Mesenteric fat pad (tissue), 1 donor: ENCODE results near the gene VPREB3. TPM values are rescaled to one million over a fixed set of nuclear protein-coding genes. Genes with fewer than 3 reads are reported as not detected.

Experiments
- DNase-seq: peaks from one replicate; pipeline ENCODE4 v3.0.0-alpha.2; 2020; ENCODE audit warnings: low spot score
- long read RNA-seq: library from polyadenylated mRNA; unstranded; transcript quantifications from one replicate; pipeline ENCODE4 v2.0.0, GENCODE V29; 2020
- total RNA-seq: library from RNA; stranded (reverse); fragmentation: NEBNext Ultra II Directional; extraction: Animal tissue kit (Norgen Biotek cat#: 25700); gene quantifications from one replicate; pipeline ENCODE4 v1.2.1, GENCODE V29; 2021
- donor health status: DM: yes; HTN: yes; CAD: no.

Gene VPREB3, protein sequence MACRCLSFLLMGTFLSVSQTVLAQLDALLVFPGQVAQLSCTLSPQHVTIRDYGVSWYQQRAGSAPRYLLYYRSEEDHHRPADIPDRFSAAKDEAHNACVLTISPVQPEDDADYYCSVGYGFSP
- not detected for total RNA-seq
- long read RNA-seq = 0 reads

- no peak for DNase-seq
Observed at GRCh38 chr22:23754220-23754919, at the start of gene VPREB3. TSS of gene VPREB3 (minus strand) at chr22:23754425. CDS start at chr22:23754363, 62 bp downstream.

DNA sequence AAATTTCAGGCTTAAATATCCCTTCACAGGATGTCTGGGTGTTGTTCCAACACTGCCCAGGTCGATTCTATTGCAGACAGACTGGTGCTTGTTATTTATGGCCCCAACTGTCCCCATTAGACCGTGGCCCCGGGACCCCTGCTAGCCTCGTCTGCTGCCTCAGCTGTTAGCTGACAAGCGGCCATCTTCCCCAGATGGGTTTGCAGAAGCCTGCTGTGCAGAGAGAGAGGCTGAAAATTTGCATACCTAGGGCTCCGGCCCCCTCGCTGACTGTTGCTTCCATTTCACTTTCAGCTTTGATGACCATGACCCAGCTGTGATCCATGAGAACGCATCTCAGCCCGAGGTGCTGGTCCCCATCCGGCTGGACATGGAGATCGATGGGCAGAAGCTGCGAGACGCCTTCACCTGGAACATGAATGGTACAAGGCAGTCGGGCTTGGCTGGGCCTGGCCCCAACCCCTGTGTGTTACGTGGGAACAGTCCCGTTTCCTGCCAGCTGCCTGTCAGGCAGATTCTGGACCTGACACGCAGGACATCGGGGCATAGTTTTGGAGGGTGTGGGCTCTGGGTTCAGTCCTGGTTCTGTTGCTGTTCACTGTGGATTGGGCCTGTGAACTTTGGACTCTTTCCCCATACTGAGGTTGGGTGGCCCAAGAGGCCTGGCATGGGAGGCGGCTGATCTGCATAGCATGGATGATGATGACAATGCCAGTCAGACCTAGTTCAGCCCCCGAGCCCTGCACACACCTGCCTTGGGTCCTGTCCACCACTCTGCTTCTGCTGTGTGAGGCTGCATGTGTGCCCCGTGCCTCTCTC is 49.0 kb upstream of the VPREB3 start:
- no peak for DNase-seq

- no peak for DNase-seq
Observed at GRCh38 chr22:23801886-23802377, 47.7 kb upstream of the VPREB3 start.

DNA sequence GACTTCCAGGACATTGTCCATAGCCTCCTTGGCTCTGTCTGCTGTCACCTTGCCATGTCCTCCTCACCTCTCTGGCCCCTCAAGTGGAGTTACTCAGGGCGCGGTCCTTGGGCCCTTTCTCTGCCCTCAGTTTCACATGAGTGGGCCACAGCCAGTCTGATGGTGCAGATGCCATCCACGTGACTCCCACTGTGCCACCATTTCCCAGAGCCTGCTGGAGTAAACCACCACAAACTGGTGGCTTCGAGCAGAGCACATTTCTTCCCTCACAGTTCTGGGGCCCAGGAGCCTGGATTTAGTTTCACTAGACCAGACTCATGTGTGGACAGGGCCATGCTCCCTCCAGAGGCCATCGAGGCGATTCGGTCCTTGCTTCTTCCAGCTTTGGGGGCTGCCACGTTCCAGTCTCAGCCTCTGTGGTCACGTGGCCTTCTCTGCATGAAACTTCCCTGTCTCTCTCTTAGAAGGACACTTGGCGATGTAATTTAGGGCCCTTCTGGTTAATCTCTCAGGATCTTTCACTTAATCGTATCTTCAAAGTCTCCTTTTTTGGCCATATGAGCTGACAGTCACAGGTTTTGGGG is 47.1 kb upstream of the VPREB3 start:
- no peak for DNase-seq

- DNase-seq = no peak
Observed at GRCh38 chr22:23800297-23801237, 46.3 kb upstream of the VPREB3 start.

GRCh38 chr22:23796461-23796860 is 42.2 kb upstream of the VPREB3 start:
- no peak for DNase-seq

GRCh38 chr22:23793326-23793725 is 39.1 kb upstream of the VPREB3 start:
- DNase-seq = no peak

DNA sequence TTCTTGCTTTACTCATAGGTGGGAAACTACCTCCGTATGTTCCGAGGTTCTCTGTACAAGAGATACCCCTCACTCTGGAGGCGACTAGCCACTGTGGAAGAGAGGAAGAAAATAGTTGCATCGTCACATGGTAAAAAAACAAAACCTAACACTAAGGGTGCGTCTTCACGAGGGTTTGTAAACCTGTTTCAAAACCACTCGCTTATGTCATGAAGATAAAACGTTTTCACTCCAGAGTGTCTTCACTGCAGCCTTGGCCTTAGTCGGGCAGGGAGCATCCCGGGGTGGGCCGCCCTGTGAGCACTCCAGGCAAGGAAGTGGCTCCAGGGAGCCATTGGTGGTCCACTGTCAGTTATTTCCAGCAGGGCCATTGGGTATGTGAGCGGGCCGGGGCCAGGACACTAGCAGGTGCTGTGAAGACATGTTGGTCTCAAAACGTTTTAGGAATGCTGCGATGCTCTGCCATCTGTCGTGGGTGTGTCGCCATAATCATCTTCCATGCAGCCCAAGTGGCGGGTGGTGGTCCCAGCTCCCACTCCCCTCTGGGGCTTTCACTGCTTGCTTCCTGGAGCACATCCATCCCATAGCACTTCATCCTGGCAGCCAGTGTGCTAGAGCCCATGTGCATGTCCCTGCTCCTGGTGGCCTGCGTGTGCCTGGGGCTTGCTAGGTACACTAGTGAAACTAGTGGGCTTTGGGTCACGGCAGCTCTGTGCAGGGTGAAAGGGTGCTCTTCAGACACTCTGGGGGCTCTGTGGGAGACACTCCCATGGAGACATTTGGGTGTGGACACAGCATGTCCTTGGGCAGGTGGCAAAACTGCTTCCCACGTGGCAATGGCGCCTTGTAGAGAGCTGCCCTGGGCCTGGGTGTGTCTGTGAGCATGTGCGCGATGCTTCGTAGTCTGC is 37.8 kb upstream of the VPREB3 start:
- DNase-seq = no peak

GRCh38 chr22:23790819-23791737 is 36.9 kb upstream of the VPREB3 start:
- no peak for DNase-seq

- DNase-seq = no peak
Observed at GRCh38 chr22:23789638-23790037, 35.4 kb upstream of the VPREB3 start.

- no peak for DNase-seq
Observed at GRCh38 chr22:23789121-23789520, 34.9 kb upstream of the VPREB3 start.

DNA sequence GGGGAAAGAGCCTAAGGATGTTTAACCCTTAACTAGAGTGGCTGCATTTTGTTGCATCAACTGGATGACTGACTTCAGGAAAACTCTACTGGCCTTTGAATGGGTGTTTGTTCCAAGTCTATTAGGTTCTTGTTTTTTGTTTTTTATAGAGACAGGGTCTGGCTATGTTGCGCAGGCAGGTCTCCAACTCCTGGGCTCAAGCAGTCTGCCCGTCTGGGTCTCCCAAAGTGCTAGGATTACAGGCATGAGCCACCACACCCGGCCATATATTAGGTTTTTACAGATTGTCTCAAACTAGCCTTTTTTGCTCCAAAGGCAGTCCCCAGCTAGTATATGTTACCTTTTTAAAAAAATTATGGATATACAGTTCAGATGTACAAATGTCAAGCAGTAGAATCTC is 33.7 kb upstream of the VPREB3 start:
- DNase-seq = no peak

- no peak for DNase-seq
Observed at GRCh38 chr22:23787600-23787896, 33.3 kb upstream of the VPREB3 start.

- peak; percentile 96 for DNase-seq
Observed at GRCh38 chr22:23786752-23787599, 32.8 kb upstream of the VPREB3 start, which contains the start of gene SMARCB1. TSS of gene SMARCB1 (plus strand) at chr22:23786966. CDS start at chr22:23787170, 204 bp downstream.

- no peak for DNase-seq
Observed at GRCh38 chr22:23786261-23786710, 32.1 kb upstream of the VPREB3 start.

DNA sequence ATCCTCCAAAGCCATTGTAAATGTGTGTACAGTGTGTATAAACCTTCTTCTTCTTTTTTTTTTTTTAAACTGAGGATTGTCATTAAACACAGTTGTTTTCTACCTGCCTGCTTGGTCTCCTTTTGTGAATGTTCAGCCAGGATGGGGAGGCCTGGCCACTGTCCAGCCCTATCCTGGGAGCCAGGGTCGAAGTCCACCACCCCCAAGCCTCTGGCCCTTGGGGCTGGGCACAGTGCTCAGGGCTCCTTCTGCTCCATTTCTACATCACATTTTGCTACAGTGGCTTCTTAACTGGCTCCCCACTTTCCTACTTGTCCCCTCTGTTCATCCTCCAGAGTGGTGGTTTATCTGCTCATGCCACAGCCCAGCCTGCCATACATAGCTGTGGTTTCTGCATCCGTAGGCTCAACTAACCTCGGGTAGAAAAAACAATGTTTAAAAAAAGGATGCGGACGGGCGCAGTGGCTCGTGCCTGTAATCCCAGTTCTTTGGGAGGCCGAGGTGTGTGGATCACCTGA is 30.0 kb upstream of the VPREB3 start:
- no peak for DNase-seq
